Sigmoid colon (tissue), 3 donors: ENCODE measurements around the gene TANGO6.

Experiments
- POLR2A ChIP-seq, 2 donors: fragments of 450-650 bp; IDR thresholded peaks; one replicate each; pipeline ENCODE4 v1.6.1; 2016; ENCODE audit warnings: antibody characterized with exemption in 2 of 2, mild to moderate bottlenecking in 2 of 2, moderate library complexity in 2 of 2
- TF ChIP-seq, protein P1 (sequence below), 4 experiments: fragments of 450-650 bp in 3 of 4; fragments of 200-600 bp in 1 of 4; IDR thresholded peaks; one replicate each; pipeline ENCODE4 v1.5.1; 2016 to 2019; ENCODE audit warnings: antibody characterized with exemption in 4 of 4, mild to moderate bottlenecking in 3 of 4, moderate library complexity in 2 of 4

GRCh38 chr16:69105501-69106361 is 262.4 kb downstream of the TANGO6 start, which contains the start of gene HAS3:
- TF ChIP-seq, protein P1, sequence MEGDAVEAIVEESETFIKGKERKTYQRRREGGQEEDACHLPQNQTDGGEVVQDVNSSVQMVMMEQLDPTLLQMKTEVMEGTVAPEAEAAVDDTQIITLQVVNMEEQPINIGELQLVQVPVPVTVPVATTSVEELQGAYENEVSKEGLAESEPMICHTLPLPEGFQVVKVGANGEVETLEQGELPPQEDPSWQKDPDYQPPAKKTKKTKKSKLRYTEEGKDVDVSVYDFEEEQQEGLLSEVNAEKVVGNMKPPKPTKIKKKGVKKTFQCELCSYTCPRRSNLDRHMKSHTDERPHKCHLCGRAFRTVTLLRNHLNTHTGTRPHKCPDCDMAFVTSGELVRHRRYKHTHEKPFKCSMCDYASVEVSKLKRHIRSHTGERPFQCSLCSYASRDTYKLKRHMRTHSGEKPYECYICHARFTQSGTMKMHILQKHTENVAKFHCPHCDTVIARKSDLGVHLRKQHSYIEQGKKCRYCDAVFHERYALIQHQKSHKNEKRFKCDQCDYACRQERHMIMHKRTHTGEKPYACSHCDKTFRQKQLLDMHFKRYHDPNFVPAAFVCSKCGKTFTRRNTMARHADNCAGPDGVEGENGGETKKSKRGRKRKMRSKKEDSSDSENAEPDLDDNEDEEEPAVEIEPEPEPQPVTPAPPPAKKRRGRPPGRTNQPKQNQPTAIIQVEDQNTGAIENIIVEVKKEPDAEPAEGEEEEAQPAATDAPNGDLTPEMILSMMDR (IDR thresholded peaks at IDR 0.05): no peak
- TF ChIP-seq POLR2A (IDR thresholded peaks at IDR 0.05): no peak
